WTC11 (cell line): ENCODE results near the gene HS3ST1.

Source experiments
- CTCF ChIP-seq: fragments of 200-600 bp; IDR thresholded peaks from 2 replicates; pipeline ENCODE4 v1.8.0; 2022; ENCODE audit warnings: antibody characterized with exemption
- SP1 ChIP-seq: sonication (generic); formaldehyde crosslinking; conservative IDR thresholded peaks from 2 replicates; pipeline ENCODE4 v1.8.1; 2022; ENCODE audit warnings: missing genetic modification reagents

- no peak for TF ChIP-seq SP1
- TF ChIP-seq CTCF: no peak
Measured at GRCh38 chr4:11355226-11355625, 73.5 kb downstream of the HS3ST1 start.
